SK-N-SH (cell line): ENCODE measurements around the gene MYO16. TPM values are rescaled to one million over a fixed set of nuclear protein-coding genes. Genes with fewer than 3 reads are reported as not detected.

Experiments
- CTCF ChIA-PET: fragments of 300-600, 350-600 bp; formaldehyde crosslinking; extraction: SDS; loops from one replicate; lab custom pipeline; 2021; lab: Yijun Ruan, JAX
- POLR2A ChIA-PET: fragments of 350-600 bp; sonication (Branson Sonifier 250); formaldehyde crosslinking; extraction: SDS; loops from one replicate; lab custom pipeline; 2020; ENCODE audit warnings: antibody characterized with exemption, inconsistent platforms; lab: Yijun Ruan, JAX
- DNase-seq: peaks from one replicate; pipeline ENCODE4 v3.0.0; 2012
- H2AFZ ChIP-seq: fragments of 200-600 bp; sonication (generic); 2 replicates; pipeline ENCODE4 v1.8.1; 2016; ENCODE audit warnings: antibody characterized with exemption, mild to moderate bottlenecking, low read depth
- H3F3A ChIP-seq: fragments of 200-600 bp; sonication (generic); replicated peaks from 2 replicates; pipeline ENCODE3; 2016; ENCODE audit warnings: antibody characterized with exemption, mild to moderate bottlenecking; ENCODE audit not compliant: insufficient read depth
- H3K27ac ChIP-seq, 2 experiments: fragments of 200-500 bp in 1 of 2; fragments of 200-600 bp in 1 of 2; sonication (Bioruptor generic) in 1 of 2; sonication (generic), shearing (Covaris generic) in 1 of 2; 2 replicates each; pipeline versions ENCODE4 v1.5.1 to v1.6.1; 2014 to 2016; ENCODE audit warnings: low read depth in 2 of 2, inconsistent platforms in 1 of 2, low read length in 1 of 2, mild to moderate bottlenecking in 1 of 2, mixed read lengths in 1 of 2
- H3K27me3 ChIP-seq: fragments of 200-600 bp; sonication (generic), shearing (Covaris generic); 2 replicates; pipeline ENCODE4 v1.6.1; 2016; ENCODE audit warnings: mixed run types; ENCODE audit not compliant: insufficient read depth
- H3K36me3 ChIP-seq, 2 experiments: fragments of 200-500 bp in 1 of 2; fragments of 200-600 bp in 1 of 2; sonication (Bioruptor generic) in 1 of 2; sonication (generic) in 1 of 2; replicated peaks in 1 of 2; 2 replicates each; pipeline versions ENCODE3 to v1.5.1; 2014 to 2016; ENCODE audit warnings: low read length in 1 of 2, mild to moderate bottlenecking in 1 of 2; ENCODE audit not compliant: insufficient read depth in 2 of 2, control insufficient read depth in 1 of 2
- H3K4me1 ChIP-seq, 2 experiments: fragments of 200-500 bp in 1 of 2; fragments of 200-600 bp in 1 of 2; sonication (Bioruptor generic) in 1 of 2; sonication (generic), shearing (Covaris generic) in 1 of 2; 2 replicates each; pipeline versions ENCODE4 v1.5.1 to v1.6.1; 2014 to 2016; ENCODE audit warnings: low read depth in 1 of 2, low read length in 1 of 2, mixed run types in 1 of 2; ENCODE audit not compliant: insufficient read depth in 2 of 2, control insufficient read depth in 1 of 2
- H3K4me2 ChIP-seq: fragments of 200-600 bp; sonication (generic), shearing (Covaris generic); 2 replicates; pipeline ENCODE4 v1.6.1; 2017; ENCODE audit warnings: mixed run types
- H3K4me3 ChIP-seq, 2 experiments: fragments of 200-500 bp in 1 of 2; fragments of 200-600 bp in 1 of 2; sonication (Bioruptor generic) in 1 of 2; sonication (generic), shearing (Covaris generic) in 1 of 2; 2 replicates each; pipeline versions ENCODE4 v1.5.1 to v1.8.1; 2014 to 2016; ENCODE audit warnings: low read depth in 2 of 2, inconsistent platforms in 1 of 2, low read length in 1 of 2, mild to moderate bottlenecking in 1 of 2, mixed read lengths in 1 of 2, moderate library complexity in 1 of 2
- H3K79me2 ChIP-seq: fragments of 200-600 bp; sonication (generic); 2 replicates; pipeline ENCODE4 v1.8.1; 2017; ENCODE audit warnings: mild to moderate bottlenecking; ENCODE audit not compliant: insufficient read depth
- H3K9ac ChIP-seq: fragments of 200-600 bp; sonication (generic); 2 replicates; pipeline ENCODE4 v1.6.1; 2017; ENCODE audit warnings: mixed run types
- H3K9me2 ChIP-seq: fragments of 200-600 bp; sonication (generic); 2 replicates; pipeline ENCODE4 v1.6.1; 2017; ENCODE audit warnings: mixed run types
- H3K9me3 ChIP-seq: fragments of 200-600 bp; sonication (generic); 2 replicates; pipeline ENCODE4 v1.6.1; 2017; ENCODE audit warnings: mixed run types, mild to moderate bottlenecking, moderate library complexity
- H4K20me1 ChIP-seq: fragments of 200-600 bp; sonication (generic); 2 replicates; pipeline ENCODE4 v1.6.1; 2017; ENCODE audit warnings: mild to moderate bottlenecking, mixed run types; ENCODE audit not compliant: insufficient read depth
- ELF1 ChIP-seq: IDR thresholded peaks from 2 replicates; pipeline ENCODE4 v1.4.0; 2012
- FOXM1 ChIP-seq: IDR thresholded peaks from 2 replicates; pipeline ENCODE4 v1.4.0; 2012; ENCODE audit warnings: low read depth, mild to moderate bottlenecking
- GATA2 ChIP-seq: sonication (generic); formaldehyde crosslinking; IDR thresholded peaks from 2 replicates; pipeline ENCODE4 v1.5.0; 2020; ENCODE audit warnings: mild to moderate bottlenecking, missing genetic modification reagents
- IRF3 ChIP-seq: fragments of 150-350 bp; IDR thresholded peaks from 2 replicates; pipeline ENCODE4 v1.6.1; 2016; ENCODE audit warnings: mild to moderate bottlenecking, low read depth, low read length
- MEF2A ChIP-seq: IDR thresholded peaks from 2 replicates; pipeline ENCODE4 v1.4.0; 2012; ENCODE audit warnings: low read depth, borderline replicate concordance
- NFIC ChIP-seq: IDR thresholded peaks from 2 replicates; pipeline ENCODE4 v1.4.0; 2012; ENCODE audit warnings: borderline replicate concordance
- PBX3 ChIP-seq: IDR thresholded peaks from 2 replicates; pipeline ENCODE4; 2012
- POLR2AphosphoS5 ChIP-seq: IDR thresholded peaks from 2 replicates; pipeline ENCODE4 v1.6.1; 2012; ENCODE audit warnings: low read depth, low read length
- RFX5 ChIP-seq: IDR thresholded peaks from 2 replicates; pipeline ENCODE4 v1.6.1; 2012; ENCODE audit warnings: mild to moderate bottlenecking, improper control_type of control experiment, low read length
- SMC3 ChIP-seq: IDR thresholded peaks from 2 replicates; pipeline ENCODE4 v1.6.1; 2012; ENCODE audit warnings: low read depth, low read length, improper control_type of control experiment
- TAF1 ChIP-seq: IDR thresholded peaks from 2 replicates; pipeline ENCODE4 v1.6.1; 2012; ENCODE audit warnings: low read depth, mild to moderate bottlenecking, low read length, moderate library complexity, borderline replicate concordance
- TCF12 ChIP-seq: IDR thresholded peaks from 2 replicates; pipeline ENCODE4 v1.4.0; 2012
- TEAD4 ChIP-seq: IDR thresholded peaks from 2 replicates; pipeline ENCODE4 v1.4.0; 2012; ENCODE audit warnings: mild to moderate bottlenecking, borderline replicate concordance; ENCODE audit not compliant: insufficient read depth
- WGBS: methylation state at CpG from one replicate; pipeline ENCODE4 v1.1.6; 2017; ENCODE audit warnings: low lambda C conversion rate; 5-methylcytosine and 5-hydroxymethylcytosine counted together
- polyA plus RNA-seq, 3 experiments: library from polyadenylated mRNA; depleted of rRNA; stranded (reverse); fragments of >200 nt; gene quantifications; 2 replicates each; pipeline ENCODE4 v1.2.3, GENCODE V29; 2012

MYO16 gene
- polyA plus RNA-seq, 1 of the 3 experiments (the other 2 are of a cell fraction), result 0.07 TPM

GRCh38 chr13:108775597-108775996, 146.2 kb downstream of the MYO16 start:
- Histone ChIP-seq H3K4me2 (no peak overlapping the region), H4K20me1 (no peaks in the 10 kb centered on the region), H3K27ac (no peak overlapping the region), H3K9ac (no peak overlapping the region), H3K4me1 (no peaks in the 10 kb centered on the region), H2AFZ (no peak overlapping the region), H3K9me3 (no peaks in the 10 kb centered on the region), H3K4me3 (no peak overlapping the region), H3K27me3 (no peaks in the 10 kb centered on the region), H3K9me2 (no peaks in the 10 kb centered on the region), H3K79me2 (no peaks in the 10 kb centered on the region), H3F3A (no peaks in the 10 kb centered on the region), H3K36me3 (no peaks in the 10 kb centered on the region)
- no peak for DNase-seq
- ChIA-PET POLR2A (no interaction called here), CTCF (interaction anchor here (1.1 kb wide), 1 partner anchor 9 kb away, joined by 3 read pairs; no protein-coding TSS in a partner anchor)
- WGBS, result 62% methylated on average over 8 of the region's 8 CpGs
- TF ChIP-seq FOXM1, result no peak
- TF ChIP-seq POLR2AphosphoS5, result no peak
- no peak for TF ChIP-seq RFX5
- no peak for TF ChIP-seq GATA2 (CRISPR knock-in tag)
- TF ChIP-seq TEAD4, result no peak
- no peak for TF ChIP-seq TCF12
- no peak for TF ChIP-seq PBX3
- no peak for TF ChIP-seq SMC3
- TF ChIP-seq MEF2A, result no peak
- TF ChIP-seq IRF3, result no peak
- TF ChIP-seq NFIC, result no peak
- TF ChIP-seq ELF1, result no peak

GRCh38 chr13:108776650-108777049, 147.2 kb downstream of the MYO16 start:
- H3K4me2 ChIP-seq, result no peak overlapping the region
- H3K4me3 ChIP-seq, result no peak overlapping the region
- H2AFZ ChIP-seq, result no peak overlapping the region
- no peak for TF ChIP-seq PBX3
- TF ChIP-seq TAF1, result no peak
- H3K9ac ChIP-seq, result no peak overlapping the region
- H3K9me2 ChIP-seq, result no peaks in the 10 kb centered on the region
- H3K79me2 ChIP-seq, result no peaks in the 10 kb centered on the region
- DNase-seq, result no peak
- H3K4me1 ChIP-seq, result no peaks in the 10 kb centered on the region
- no peak overlapping the region for H3K27ac ChIP-seq
- no peaks in the 10 kb centered on the region for H3K27me3 ChIP-seq
- no peaks in the 10 kb centered on the region for H3K36me3 ChIP-seq
- ChIA-PET POLR2A (no interaction called here), CTCF (no interaction called here)
- H3K9me3 ChIP-seq, result no peaks in the 10 kb centered on the region
- 18% methylated on average over 3 of the region's 3 CpGs for WGBS
- H3F3A ChIP-seq, result no peaks in the 10 kb centered on the region
- no peaks in the 10 kb centered on the region for H4K20me1 ChIP-seq
